Measurements from ENCODE around the gene DIPK1A. TPM values are rescaled to one million over a fixed set of nuclear protein-coding genes. Genes with fewer than 3 reads are reported as not detected.

DIPK1A gene
- total RNA-seq, 1 experiment from 2014 or later = 1.0 TPM

DNA sequence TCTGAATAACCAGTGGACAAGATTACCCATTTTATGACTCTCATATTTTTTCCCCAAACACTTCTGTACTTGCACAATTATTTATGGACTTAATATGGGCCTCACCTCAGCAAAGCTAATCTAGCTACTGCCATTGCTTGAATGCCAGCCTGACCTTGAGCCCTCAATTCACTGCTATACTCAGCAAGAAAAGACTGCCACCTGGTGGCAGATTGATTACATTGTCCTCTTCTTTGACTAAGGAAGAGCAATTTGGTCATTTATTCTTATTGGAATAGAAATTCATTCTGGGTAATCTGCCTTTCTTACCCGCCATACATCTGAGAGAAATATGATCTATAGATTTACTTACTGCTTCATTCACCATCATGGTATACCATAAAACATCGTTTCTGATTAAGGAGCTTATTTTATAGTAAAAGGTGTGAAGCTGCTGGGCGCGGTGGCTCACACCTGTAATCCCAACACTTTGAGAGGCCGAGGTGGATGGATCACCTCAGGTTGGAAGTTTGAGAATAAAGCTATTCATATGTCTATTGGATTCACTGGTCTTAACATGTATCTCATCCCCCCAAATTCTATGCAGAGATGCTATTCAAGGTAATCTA is 32.9 kb upstream of the DIPK1A start:
- H3K9me2 ChIP-seq (replicated peaks; ENCODE audit: low read length) = no peaks in the 10 kb centered on the region
- POLR2A ChIA-PET (ENCODE audit: unreplicated experiment) = no interaction called here
- no peak overlapping the region for H3K9ac ChIP-seq (ENCODE audit: low read length)
- H3K4me3 ChIP-seq (ENCODE audit: low read length) = no peak overlapping the region
- no peaks in the 10 kb centered on the region for H3K9me3 ChIP-seq (ENCODE audit: low read length)
- no peak overlapping the region for H3K4me2 ChIP-seq (ENCODE audit: low read length)
- intact Hi-C loops (cut with micrococcal nuclease) = loop anchor here (1.0 to 2.0 kb wide), 5 partner anchors 26 to 135 kb away; no protein-coding TSS in a partner anchor
- peak; percentile 65 for ATAC-seq
- no peaks in the 10 kb centered on the region for H3K27me3 ChIP-seq (ENCODE audit: low read length)
- DNase-seq = peak; percentile 88
- no TSS peak for BruUV-seq (replicated peaks)
- H3K79me2 ChIP-seq (ENCODE audit: low read length) = no peaks in the 10 kb centered on the region
- H4K20me1 ChIP-seq (ENCODE audit: low read length) = no peaks in the 10 kb centered on the region
- no peaks in the 10 kb centered on the region for H3K36me3 ChIP-seq (ENCODE audit: low read depth, low read length)
- H2AFZ ChIP-seq (ENCODE audit: low read length) = no peak overlapping the region
- no peak overlapping the region for H3K27ac ChIP-seq (ENCODE audit: low read length)
- H3K4me1 ChIP-seq (ENCODE audit: insufficient read depth, low read length) = peaks cover 26% of the 10 kb centered on the region
- H3F3A ChIP-seq (ENCODE audit: low read length, unreplicated experiment) = no peaks in the 10 kb centered on the region
- CTCF ChIA-PET = interaction anchor here (0.6 to 1.0 kb wide), 2 partner anchors 32 to 135 kb away, joined by 5 to 17 read pairs; no protein-coding TSS in a partner anchor
- TF ChIP-seq, protein P1, sequence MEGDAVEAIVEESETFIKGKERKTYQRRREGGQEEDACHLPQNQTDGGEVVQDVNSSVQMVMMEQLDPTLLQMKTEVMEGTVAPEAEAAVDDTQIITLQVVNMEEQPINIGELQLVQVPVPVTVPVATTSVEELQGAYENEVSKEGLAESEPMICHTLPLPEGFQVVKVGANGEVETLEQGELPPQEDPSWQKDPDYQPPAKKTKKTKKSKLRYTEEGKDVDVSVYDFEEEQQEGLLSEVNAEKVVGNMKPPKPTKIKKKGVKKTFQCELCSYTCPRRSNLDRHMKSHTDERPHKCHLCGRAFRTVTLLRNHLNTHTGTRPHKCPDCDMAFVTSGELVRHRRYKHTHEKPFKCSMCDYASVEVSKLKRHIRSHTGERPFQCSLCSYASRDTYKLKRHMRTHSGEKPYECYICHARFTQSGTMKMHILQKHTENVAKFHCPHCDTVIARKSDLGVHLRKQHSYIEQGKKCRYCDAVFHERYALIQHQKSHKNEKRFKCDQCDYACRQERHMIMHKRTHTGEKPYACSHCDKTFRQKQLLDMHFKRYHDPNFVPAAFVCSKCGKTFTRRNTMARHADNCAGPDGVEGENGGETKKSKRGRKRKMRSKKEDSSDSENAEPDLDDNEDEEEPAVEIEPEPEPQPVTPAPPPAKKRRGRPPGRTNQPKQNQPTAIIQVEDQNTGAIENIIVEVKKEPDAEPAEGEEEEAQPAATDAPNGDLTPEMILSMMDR (conservative IDR thresholded peaks at IDR 0.05; ENCODE audit: low read depth, low read length) = peak; percentile 91
- TF ChIP-seq EZH2phosphoT487 (IDR thresholded peaks at IDR 0.05; ENCODE audit: borderline replicate concordance, low read length) (no peak), EZH2 (IDR thresholded peaks at IDR 0.05; ENCODE audit: low read length, unreplicated experiment) (no peak)

DNA sequence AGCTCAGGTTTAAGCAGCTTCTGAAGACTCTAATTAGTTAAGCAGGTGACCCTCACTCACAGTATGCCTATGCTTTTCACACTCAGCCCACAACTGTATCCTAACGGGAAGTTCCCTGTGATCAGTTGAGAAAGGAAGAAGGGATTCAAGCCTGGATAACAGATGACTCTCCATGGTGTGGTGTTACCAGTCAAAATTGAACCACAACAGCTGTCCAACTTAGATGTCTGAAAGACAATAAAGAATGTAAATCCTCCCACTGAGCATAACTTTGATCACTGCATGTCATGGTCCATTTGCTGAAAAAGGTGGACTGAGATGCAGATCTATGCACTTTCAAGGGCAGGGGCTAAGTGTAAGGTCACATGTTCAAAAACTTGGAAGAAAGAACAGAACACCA is 32.3 kb upstream of the DIPK1A start:
- no TSS peak for BruUV-seq (replicated peaks)
- POLR2A ChIA-PET (ENCODE audit: unreplicated experiment) = no interaction called here
- no peaks in the 10 kb centered on the region for H4K20me1 ChIP-seq (ENCODE audit: low read length)

DNA sequence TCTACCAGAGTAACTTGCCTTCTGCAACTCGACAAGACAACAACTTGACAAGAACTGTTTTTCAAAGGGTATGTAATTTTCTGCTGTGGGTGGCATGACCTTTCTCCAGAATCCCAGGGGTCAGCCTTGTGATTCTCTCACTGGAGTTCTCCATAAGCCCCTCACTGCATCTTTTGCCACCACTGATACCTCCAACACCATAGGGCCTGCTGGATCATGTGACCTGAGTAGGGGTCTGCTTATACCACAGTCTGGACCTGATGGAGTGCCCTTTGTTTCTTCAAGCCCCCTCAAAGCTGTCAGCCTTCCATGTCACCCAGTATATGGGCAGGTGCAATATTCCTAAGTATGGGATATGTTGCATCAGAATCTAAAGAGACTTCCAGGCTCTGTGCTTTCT is 31.6 kb upstream of the DIPK1A start:
- Histone ChIP-seq H3K27ac (ENCODE audit: low read length) (no peak overlapping the region), H3K9me2 (replicated peaks; ENCODE audit: low read length) (no peaks in the 10 kb centered on the region), H3K9me3 (ENCODE audit: low read length) (no peaks in the 10 kb centered on the region), H3K4me2 (ENCODE audit: low read length) (no peak overlapping the region), H3K27me3 (ENCODE audit: low read length) (no peaks in the 10 kb centered on the region), H4K20me1 (ENCODE audit: low read length) (no peaks in the 10 kb centered on the region), H2AFZ (ENCODE audit: low read length) (no peak overlapping the region), H3K9ac (ENCODE audit: low read length) (no peak overlapping the region), H3F3A (ENCODE audit: low read length, unreplicated experiment) (no peaks in the 10 kb centered on the region), H3K4me1 (ENCODE audit: insufficient read depth, low read length) (peaks cover 27% of the 10 kb centered on the region), H3K36me3 (ENCODE audit: low read depth, low read length) (no peaks in the 10 kb centered on the region), H3K79me2 (ENCODE audit: low read length) (no peaks in the 10 kb centered on the region), H3K4me3 (ENCODE audit: low read length) (no peak overlapping the region)
- no peak for DNase-seq
- TF ChIP-seq EZH2phosphoT487 (IDR thresholded peaks at IDR 0.05; ENCODE audit: borderline replicate concordance, low read length) (no peak), EZH2 (IDR thresholded peaks at IDR 0.05; ENCODE audit: low read length, unreplicated experiment) (no peak)
- CTCF ChIA-PET = no interaction called here
- no TSS peak for BruUV-seq (replicated peaks)
- intact Hi-C loops (cut with micrococcal nuclease) = no loop called here
- POLR2A ChIA-PET (ENCODE audit: unreplicated experiment) = no interaction called here
- no peak for ATAC-seq

More for the DNA sequence above, 32.3 kb upstream of the DIPK1A start:
- no peaks in the 10 kb centered on the region for H3K9me3 ChIP-seq (ENCODE audit: low read length)
- DNase-seq (no peak), ATAC-seq (no peak)
- no peaks in the 10 kb centered on the region for H3K27me3 ChIP-seq (ENCODE audit: low read length)
- intact Hi-C loops (cut with micrococcal nuclease) = no loop called here
- H2AFZ ChIP-seq (ENCODE audit: low read length) = no peak overlapping the region
- no peaks in the 10 kb centered on the region for H3K79me2 ChIP-seq (ENCODE audit: low read length)
- CTCF ChIA-PET = interaction anchor here (0.6 to 1.0 kb wide), 2 partner anchors 31 to 134 kb away, joined by 5 to 17 read pairs; no protein-coding TSS in a partner anchor
- peaks cover 27% of the 10 kb centered on the region for H3K4me1 ChIP-seq (ENCODE audit: insufficient read depth, low read length)
- no peak overlapping the region for H3K4me2 ChIP-seq (ENCODE audit: low read length)
- H3K27ac ChIP-seq (ENCODE audit: low read length) = no peak overlapping the region
- no peaks in the 10 kb centered on the region for H3F3A ChIP-seq (ENCODE audit: low read length, unreplicated experiment)
- TF ChIP-seq EZH2 (IDR thresholded peaks at IDR 0.05; ENCODE audit: low read length, unreplicated experiment) (no peak), EZH2phosphoT487 (IDR thresholded peaks at IDR 0.05; ENCODE audit: borderline replicate concordance, low read length) (no peak)
- TF ChIP-seq, protein P1 (conservative IDR thresholded peaks at IDR 0.05; ENCODE audit: low read depth, low read length) = no peak
- H3K36me3 ChIP-seq (ENCODE audit: low read depth, low read length) = no peaks in the 10 kb centered on the region
- H3K4me3 ChIP-seq (ENCODE audit: low read length) = no peak overlapping the region
- no peak overlapping the region for H3K9ac ChIP-seq (ENCODE audit: low read length)
- H3K9me2 ChIP-seq (replicated peaks; ENCODE audit: low read length) = no peaks in the 10 kb centered on the region
